Left ventricle myocardium inferior (tissue), 1 donor: ENCODE measurements around the gene MAGEA9. TPM values are rescaled to one million over a fixed set of nuclear protein-coding genes. Genes with fewer than 3 reads are reported as not detected.

ENCODE experiments used
- DNase-seq: peaks from one replicate; pipeline ENCODE4 v3.0.0-alpha.2; 2020
- H3K27ac ChIP-seq: fragments of 200-600 bp; replicated peaks from 2 replicates; pipeline ENCODE4 v1.8.0; 2021
- H3K27me3 ChIP-seq: fragments of 200-600 bp; 2 replicates; pipeline ENCODE4 v1.8.0; 2021; ENCODE audit warnings: low read depth
- H3K36me3 ChIP-seq: fragments of 200-600 bp; 2 replicates; pipeline ENCODE4 v1.8.0; 2021
- H3K4me1 ChIP-seq: fragments of 200-600 bp; 2 replicates; pipeline ENCODE4 v1.8.0; 2021
- H3K4me3 ChIP-seq: fragments of 200-600 bp; 2 replicates; pipeline ENCODE4 v1.8.0; 2021; ENCODE audit warnings: mild to moderate bottlenecking, moderate library complexity
- H3K9me3 ChIP-seq: fragments of 200-600 bp; replicated peaks from 2 replicates; pipeline ENCODE4 v1.8.0; 2021
- CTCF ChIP-seq: fragments of 200-600 bp; IDR thresholded peaks from 2 replicates; pipeline ENCODE4 v1.8.0; 2021; ENCODE audit warnings: antibody characterized with exemption, mild to moderate bottlenecking, borderline replicate concordance
- intact Hi-C: fragments of 100-400 bp; cut with micrococcal nuclease; formaldehyde crosslinking; loops from one replicate; pipeline ENCODE4 v1.11.0; 2022
- total RNA-seq: library from RNA; stranded (reverse); fragmentation: NEBNext Ultra II Directional; extraction: Animal tissue kit (Norgen Biotek cat#: 25700); gene quantifications from one replicate; pipeline ENCODE4 v1.2.1, GENCODE V29; 2021
- donor health status: DM: no; HTN: yes; CAD: no; lungs with severe emphysema.

MAGEA9 gene
- total RNA-seq, 1 donor from 2014 or later, result not detected

- no peak overlapping the region for H3K27ac ChIP-seq
- no peaks in the 10 kb centered on the region for H3K36me3 ChIP-seq
- DNase-seq, result no peak
- H3K9me3 ChIP-seq, result no peaks in the 10 kb centered on the region
- no peaks in the 10 kb centered on the region for H3K27me3 ChIP-seq
- H3K4me3 ChIP-seq, result no peak overlapping the region
- TF ChIP-seq CTCF, result no peak
- H3K4me1 ChIP-seq, result no peaks in the 10 kb centered on the region
- intact Hi-C loops, result no loop called here
These were observed 17.5 kb downstream of the MAGEA9 start for GRCh38 chrX:149799095-149799714.

- no peak for TF ChIP-seq CTCF
- H3K36me3 ChIP-seq, result no peaks in the 10 kb centered on the region
- no peak overlapping the region for H3K27ac ChIP-seq
- intact Hi-C loops, result no loop called here
- no peak for DNase-seq
- no peaks in the 10 kb centered on the region for H3K27me3 ChIP-seq
- no peaks in the 10 kb centered on the region for H3K4me1 ChIP-seq
- H3K4me3 ChIP-seq, result no peak overlapping the region
- H3K9me3 ChIP-seq, result no peaks in the 10 kb centered on the region
These were observed 18.2 kb downstream of the MAGEA9 start for GRCh38 chrX:149799938-149800337.

GRCh38 chrX:149803458-149804062, 21.8 kb downstream of the MAGEA9 start:
- intact Hi-C loops, result no loop called here
- no peak overlapping the region for H3K4me3 ChIP-seq

GRCh38 chrX:149804102-149804501, 22.4 kb downstream of the MAGEA9 start:
- H3K27me3 ChIP-seq, result no peaks in the 10 kb centered on the region
- H3K4me1 ChIP-seq, result no peaks in the 10 kb centered on the region
- H3K27ac ChIP-seq, result no peak overlapping the region
- no peak overlapping the region for H3K4me3 ChIP-seq
- no peaks in the 10 kb centered on the region for H3K36me3 ChIP-seq
- H3K9me3 ChIP-seq, result no peaks in the 10 kb centered on the region
- no peak for DNase-seq
- TF ChIP-seq CTCF, result no peak
- intact Hi-C loops, result no loop called here

More at GRCh38 chrX:149803458-149804062, 21.8 kb downstream of the MAGEA9 start:
- H3K4me1 ChIP-seq, result no peaks in the 10 kb centered on the region
- DNase-seq, result no peak
- H3K36me3 ChIP-seq, result no peaks in the 10 kb centered on the region
- TF ChIP-seq CTCF, result no peak
- H3K9me3 ChIP-seq, result no peaks in the 10 kb centered on the region
- no peak overlapping the region for H3K27ac ChIP-seq
- no peaks in the 10 kb centered on the region for H3K27me3 ChIP-seq

- intact Hi-C loops, result no loop called here
- no peak overlapping the region for H3K4me3 ChIP-seq
- H3K9me3 ChIP-seq, result no peaks in the 10 kb centered on the region
- no peaks in the 10 kb centered on the region for H3K36me3 ChIP-seq
- no peak for DNase-seq
- TF ChIP-seq CTCF, result no peak
- H3K27me3 ChIP-seq, result no peaks in the 10 kb centered on the region
- no peaks in the 10 kb centered on the region for H3K4me1 ChIP-seq
- no peak overlapping the region for H3K27ac ChIP-seq
These were observed 26.2 kb downstream of the MAGEA9 start for GRCh38 chrX:149807747-149808458.
